ENCODE measurements around the gene SCUBE1.

DNA sequence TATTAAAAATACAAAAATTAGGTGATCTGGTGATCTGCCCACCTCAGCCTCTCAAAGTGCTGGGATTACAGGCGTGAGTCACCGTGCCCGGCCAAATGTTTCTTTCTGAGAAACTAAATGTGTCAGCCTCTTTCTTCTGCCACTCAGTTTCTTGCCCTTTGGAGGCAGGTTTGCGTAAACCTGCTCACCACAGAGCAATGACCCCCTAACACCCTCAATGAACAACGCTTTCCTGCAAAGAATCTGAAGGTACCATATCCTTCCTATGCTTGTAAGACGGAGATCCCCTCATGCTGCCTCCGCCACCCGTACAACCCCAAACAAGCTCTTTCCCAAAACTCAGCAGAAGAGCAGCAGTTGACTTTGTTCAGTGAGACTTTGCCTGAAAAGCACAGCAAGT, 117.6 kb downstream of the SCUBE1 start:
- TF ChIP-seq, protein P1, sequence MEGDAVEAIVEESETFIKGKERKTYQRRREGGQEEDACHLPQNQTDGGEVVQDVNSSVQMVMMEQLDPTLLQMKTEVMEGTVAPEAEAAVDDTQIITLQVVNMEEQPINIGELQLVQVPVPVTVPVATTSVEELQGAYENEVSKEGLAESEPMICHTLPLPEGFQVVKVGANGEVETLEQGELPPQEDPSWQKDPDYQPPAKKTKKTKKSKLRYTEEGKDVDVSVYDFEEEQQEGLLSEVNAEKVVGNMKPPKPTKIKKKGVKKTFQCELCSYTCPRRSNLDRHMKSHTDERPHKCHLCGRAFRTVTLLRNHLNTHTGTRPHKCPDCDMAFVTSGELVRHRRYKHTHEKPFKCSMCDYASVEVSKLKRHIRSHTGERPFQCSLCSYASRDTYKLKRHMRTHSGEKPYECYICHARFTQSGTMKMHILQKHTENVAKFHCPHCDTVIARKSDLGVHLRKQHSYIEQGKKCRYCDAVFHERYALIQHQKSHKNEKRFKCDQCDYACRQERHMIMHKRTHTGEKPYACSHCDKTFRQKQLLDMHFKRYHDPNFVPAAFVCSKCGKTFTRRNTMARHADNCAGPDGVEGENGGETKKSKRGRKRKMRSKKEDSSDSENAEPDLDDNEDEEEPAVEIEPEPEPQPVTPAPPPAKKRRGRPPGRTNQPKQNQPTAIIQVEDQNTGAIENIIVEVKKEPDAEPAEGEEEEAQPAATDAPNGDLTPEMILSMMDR (IDR thresholded peaks at IDR 0.05), result no peak
- TF ChIP-seq EZH2 (IDR thresholded peaks at IDR 0.05), result no peak
